GM21515 (cell line): Measurements from ENCODE around the gene TMPRSS9.
"Not testable (repeated sequence)": the region's sequence is repeated elsewhere in the genome, so short reads cannot be mapped to it uniquely, and the experiment has no call there.

Experiments used
- ATAC-seq: cut with Tn5 transposase; IDR thresholded peaks from one replicate; pipeline ENCODE4 v1.9.1; 2021; ENCODE audit not compliant: unreplicated experiment

TMPRSS9 gene

GRCh38 chr19:2416321-2417097 lies 56.4 kb downstream of the TMPRSS9 start:
- no peak for ATAC-seq

- not testable (repeated sequence) for ATAC-seq
Observed at GRCh38 chr19:2417436-2417835, 57.4 kb downstream of the TMPRSS9 start.

GRCh38 chr19:2417881-2418406 lies 57.9 kb downstream of the TMPRSS9 start:
- ATAC-seq, result no peak

- ATAC-seq, result no peak
Observed at GRCh38 chr19:2419754-2420153, 59.7 kb downstream of the TMPRSS9 start.

- ATAC-seq, result no peak
Observed at GRCh38 chr19:2420490-2420889, 60.4 kb downstream of the TMPRSS9 start.

GRCh38 chr19:2421581-2422306 lies 61.7 kb downstream of the TMPRSS9 start:
- no peak for ATAC-seq

- ATAC-seq, result no peak
Observed at GRCh38 chr19:2423071-2423914, 63.2 kb downstream of the TMPRSS9 start.

- no peak for ATAC-seq
Observed at GRCh38 chr19:2423915-2424685, 64.0 kb downstream of the TMPRSS9 start.

- no peak for ATAC-seq
Observed at GRCh38 chr19:2424686-2425621, 64.9 kb downstream of the TMPRSS9 start.

GRCh38 chr19:2425622-2426581 lies 65.8 kb downstream of the TMPRSS9 start:
- ATAC-seq, result no peak

GRCh38 chr19:2426611-2427428 lies 66.8 kb downstream of the TMPRSS9 start:
- ATAC-seq, result peak; percentile 4

GRCh38 chr19:2427429-2428320 lies 67.6 kb downstream of the TMPRSS9 start, which contains the start of gene TIMM13:
TIMM13 (minus strand) TSS chr19:2427586; CDS start chr19:2427533, 53 bp downstream.
- ATAC-seq, result peak; percentile 60

GRCh38 chr19:2428321-2428690 lies 68.2 kb downstream of the TMPRSS9 start:
- no peak for ATAC-seq

- ATAC-seq, result no peak
Observed at GRCh38 chr19:2428756-2429711, 69.0 kb downstream of the TMPRSS9 start.

- ATAC-seq, result no peak
Observed at GRCh38 chr19:2429917-2430535, 70.0 kb downstream of the TMPRSS9 start.
